ENCODE results near the gene GALNT12.

Gene GALNT12

GRCh38 chr9:98808411-98808815 is 943 bp downstream of the GALNT12 start:
- H3K4me3 ChIP-seq (ENCODE audit: control insufficient read depth, low read depth, low read length): peak overlapping the region; percentile 43; the same call in 1 of the 2 replicates
- DNase-seq (ENCODE audit: low read depth): no peak
- TF ChIP-seq CTCF (IDR thresholded peaks at IDR 0.05; ENCODE audit: control insufficient read depth, insufficient read depth, low read depth, low read length, missing control alignments): no peak

- no peak for TF ChIP-seq CTCF (IDR thresholded peaks at IDR 0.05; ENCODE audit: control insufficient read depth, insufficient read depth, low read depth, low read length, missing control alignments)
- DNase-seq (ENCODE audit: low read depth): no peak
- H3K4me3 ChIP-seq (ENCODE audit: control insufficient read depth, low read depth, low read length): no peak overlapping the region
Measured at GRCh38 chr9:98808875-98809274, 1.4 kb downstream of the GALNT12 start.

- TF ChIP-seq CTCF (IDR thresholded peaks at IDR 0.05; ENCODE audit: control insufficient read depth, insufficient read depth, low read depth, low read length, missing control alignments): no peak
- no peak overlapping the region for H3K4me3 ChIP-seq (ENCODE audit: control insufficient read depth, low read depth, low read length)
- DNase-seq (ENCODE audit: low read depth): no peak
Measured at GRCh38 chr9:98809311-98810101, 2.0 kb downstream of the GALNT12 start.

- no peak for DNase-seq (ENCODE audit: low read depth)
- TF ChIP-seq CTCF (IDR thresholded peaks at IDR 0.05; ENCODE audit: control insufficient read depth, insufficient read depth, low read depth, low read length, missing control alignments): no peak
- H3K4me3 ChIP-seq (ENCODE audit: control insufficient read depth, low read depth, low read length): no peak overlapping the region
Measured at GRCh38 chr9:98810102-98810842, 2.8 kb downstream of the GALNT12 start.

- DNase-seq (ENCODE audit: low read depth): peak; percentile 48
- no peak overlapping the region for H3K4me3 ChIP-seq (ENCODE audit: control insufficient read depth, low read depth, low read length)
- no peak for TF ChIP-seq CTCF (IDR thresholded peaks at IDR 0.05; ENCODE audit: control insufficient read depth, insufficient read depth, low read depth, low read length, missing control alignments)
Measured at GRCh38 chr9:98811051-98811650, 3.7 kb downstream of the GALNT12 start.

GRCh38 chr9:98815391-98815951 is 8.0 kb downstream of the GALNT12 start:
- TF ChIP-seq CTCF (IDR thresholded peaks at IDR 0.05; ENCODE audit: control insufficient read depth, insufficient read depth, low read depth, low read length, missing control alignments): no peak
- no peak overlapping the region for H3K4me3 ChIP-seq (ENCODE audit: control insufficient read depth, low read depth, low read length)
- DNase-seq (ENCODE audit: low read depth): no peak

Measured in AG09309 (cell line).